SK-N-SH (cell line): ENCODE results near the gene ARHGAP26. TPM values are rescaled to one million over a fixed set of nuclear protein-coding genes. Genes with fewer than 3 reads are reported as not detected.

Experiments used
- CTCF ChIA-PET: fragments of 300-600, 350-600 bp; formaldehyde crosslinking; extraction: SDS; loops from one replicate; lab custom pipeline; 2021; lab: Yijun Ruan, JAX
- POLR2A ChIA-PET: fragments of 350-600 bp; sonication (Branson Sonifier 250); formaldehyde crosslinking; extraction: SDS; loops from one replicate; lab custom pipeline; 2020; ENCODE audit warnings: antibody characterized with exemption, inconsistent platforms; lab: Yijun Ruan, JAX
- DNase-seq: peaks from one replicate; pipeline ENCODE4 v3.0.0; 2012
- H2AFZ ChIP-seq: fragments of 200-600 bp; sonication (generic); 2 replicates; pipeline ENCODE4 v1.8.1; 2016; ENCODE audit warnings: antibody characterized with exemption, mild to moderate bottlenecking, low read depth
- H3F3A ChIP-seq: fragments of 200-600 bp; sonication (generic); replicated peaks from 2 replicates; pipeline ENCODE3; 2016; ENCODE audit warnings: antibody characterized with exemption, mild to moderate bottlenecking; ENCODE audit not compliant: insufficient read depth
- H3K27ac ChIP-seq, 2 experiments: fragments of 200-500 bp in 1 of 2; fragments of 200-600 bp in 1 of 2; sonication (Bioruptor generic) in 1 of 2; sonication (generic), shearing (Covaris generic) in 1 of 2; 2 replicates each; pipeline versions ENCODE4 v1.5.1 to v1.6.1; 2014 to 2016; ENCODE audit warnings: low read depth in 2 of 2, inconsistent platforms in 1 of 2, low read length in 1 of 2, mild to moderate bottlenecking in 1 of 2, mixed read lengths in 1 of 2
- H3K27me3 ChIP-seq: fragments of 200-600 bp; sonication (generic), shearing (Covaris generic); 2 replicates; pipeline ENCODE4 v1.6.1; 2016; ENCODE audit warnings: mixed run types; ENCODE audit not compliant: insufficient read depth
- H3K36me3 ChIP-seq, 2 experiments: fragments of 200-500 bp in 1 of 2; fragments of 200-600 bp in 1 of 2; sonication (Bioruptor generic) in 1 of 2; sonication (generic) in 1 of 2; replicated peaks in 1 of 2; 2 replicates each; pipeline versions ENCODE3 to v1.5.1; 2014 to 2016; ENCODE audit warnings: low read length in 1 of 2, mild to moderate bottlenecking in 1 of 2; ENCODE audit not compliant: insufficient read depth in 2 of 2, control insufficient read depth in 1 of 2
- H3K4me1 ChIP-seq, 2 experiments: fragments of 200-500 bp in 1 of 2; fragments of 200-600 bp in 1 of 2; sonication (Bioruptor generic) in 1 of 2; sonication (generic), shearing (Covaris generic) in 1 of 2; 2 replicates each; pipeline versions ENCODE4 v1.5.1 to v1.6.1; 2014 to 2016; ENCODE audit warnings: low read depth in 1 of 2, low read length in 1 of 2, mixed run types in 1 of 2; ENCODE audit not compliant: insufficient read depth in 2 of 2, control insufficient read depth in 1 of 2
- H3K4me2 ChIP-seq: fragments of 200-600 bp; sonication (generic), shearing (Covaris generic); 2 replicates; pipeline ENCODE4 v1.6.1; 2017; ENCODE audit warnings: mixed run types
- H3K4me3 ChIP-seq, 2 experiments: fragments of 200-500 bp in 1 of 2; fragments of 200-600 bp in 1 of 2; sonication (Bioruptor generic) in 1 of 2; sonication (generic), shearing (Covaris generic) in 1 of 2; 2 replicates each; pipeline versions ENCODE4 v1.5.1 to v1.8.1; 2014 to 2016; ENCODE audit warnings: low read depth in 2 of 2, inconsistent platforms in 1 of 2, low read length in 1 of 2, mild to moderate bottlenecking in 1 of 2, mixed read lengths in 1 of 2, moderate library complexity in 1 of 2
- H3K79me2 ChIP-seq: fragments of 200-600 bp; sonication (generic); 2 replicates; pipeline ENCODE4 v1.8.1; 2017; ENCODE audit warnings: mild to moderate bottlenecking; ENCODE audit not compliant: insufficient read depth
- H3K9ac ChIP-seq: fragments of 200-600 bp; sonication (generic); 2 replicates; pipeline ENCODE4 v1.6.1; 2017; ENCODE audit warnings: mixed run types
- H3K9me2 ChIP-seq: fragments of 200-600 bp; sonication (generic); 2 replicates; pipeline ENCODE4 v1.6.1; 2017; ENCODE audit warnings: mixed run types
- H3K9me3 ChIP-seq: fragments of 200-600 bp; sonication (generic); 2 replicates; pipeline ENCODE4 v1.6.1; 2017; ENCODE audit warnings: mixed run types, mild to moderate bottlenecking, moderate library complexity
- H4K20me1 ChIP-seq: fragments of 200-600 bp; sonication (generic); 2 replicates; pipeline ENCODE4 v1.6.1; 2017; ENCODE audit warnings: mild to moderate bottlenecking, mixed run types; ENCODE audit not compliant: insufficient read depth
- EP300 ChIP-seq, 2 experiments: IDR thresholded peaks; 2 replicates each; pipeline versions ENCODE4 v1.4.0 to v1.6.1; 2012; ENCODE audit warnings: borderline replicate concordance in 1 of 2, low read depth in 1 of 2, low read length in 1 of 2
- EZH2phosphoT487 ChIP-seq: fragments of 200-600 bp; sonication (generic); IDR thresholded peaks from 2 replicates; pipeline ENCODE4 v1.6.1; 2017; ENCODE audit warnings: low read depth, mixed run types, mild to moderate bottlenecking, antibody characterized with exemption, moderate library complexity, borderline replicate concordance
- FOSL2 ChIP-seq: IDR thresholded peaks from 2 replicates; pipeline ENCODE4 v1.4.0; 2012; ENCODE audit warnings: low read depth, mild to moderate bottlenecking, moderate library complexity, borderline replicate concordance
- FOXJ3 ChIP-seq: sonication (generic); formaldehyde crosslinking; IDR thresholded peaks from 2 replicates; pipeline ENCODE4 v1.5.1; 2020; ENCODE audit warnings: mild to moderate bottlenecking, missing genetic modification reagents
- GABPA ChIP-seq: IDR thresholded peaks from 2 replicates; pipeline ENCODE4 v1.4.0; 2012; ENCODE audit warnings: low read depth, mild to moderate bottlenecking
- JUND ChIP-seq: IDR thresholded peaks from 2 replicates; pipeline ENCODE4 v1.4.0; 2012
- MXI1 ChIP-seq: IDR thresholded peaks from 2 replicates; pipeline ENCODE4 v1.6.1; 2012; ENCODE audit warnings: mild to moderate bottlenecking, low read depth, low read length, improper control_type of control experiment
- NFIC ChIP-seq: IDR thresholded peaks from 2 replicates; pipeline ENCODE4 v1.4.0; 2012; ENCODE audit warnings: borderline replicate concordance
- POLR2AphosphoS5 ChIP-seq: IDR thresholded peaks from 2 replicates; pipeline ENCODE4 v1.6.1; 2012; ENCODE audit warnings: low read depth, low read length
- RAD21 ChIP-seq: IDR thresholded peaks from 2 replicates; pipeline ENCODE4 v1.6.1; 2012; ENCODE audit warnings: mild to moderate bottlenecking, low read length
- RFX5 ChIP-seq: IDR thresholded peaks from 2 replicates; pipeline ENCODE4 v1.6.1; 2012; ENCODE audit warnings: mild to moderate bottlenecking, improper control_type of control experiment, low read length
- TAF1 ChIP-seq: IDR thresholded peaks from 2 replicates; pipeline ENCODE4 v1.6.1; 2012; ENCODE audit warnings: low read depth, mild to moderate bottlenecking, low read length, moderate library complexity, borderline replicate concordance
- TCF12 ChIP-seq: IDR thresholded peaks from 2 replicates; pipeline ENCODE4 v1.4.0; 2012
- TEAD4 ChIP-seq: IDR thresholded peaks from 2 replicates; pipeline ENCODE4 v1.4.0; 2012; ENCODE audit warnings: mild to moderate bottlenecking, borderline replicate concordance; ENCODE audit not compliant: insufficient read depth
- YY1 ChIP-seq: IDR thresholded peaks from 2 replicates; pipeline ENCODE4 v1.4.0; 2012; ENCODE audit warnings: low read depth, mild to moderate bottlenecking
- WGBS: methylation state at CpG from one replicate; pipeline ENCODE4 v1.1.6; 2017; ENCODE audit warnings: low lambda C conversion rate; 5-methylcytosine and 5-hydroxymethylcytosine counted together
- polyA plus RNA-seq, 3 experiments: library from polyadenylated mRNA; depleted of rRNA; stranded (reverse); fragments of >200 nt; gene quantifications; 2 replicates each; pipeline ENCODE4 v1.2.3, GENCODE V29; 2012
- TF ChIP-seq, protein P1 (sequence below): fragments of 150-350 bp; IDR thresholded peaks from 2 replicates; pipeline ENCODE4 v1.6.1; 2017; ENCODE audit warnings: antibody characterized with exemption, low read length, low read depth, borderline replicate concordance
- TF ChIP-seq, protein P2 (sequence below): IDR thresholded peaks from 2 replicates; pipeline ENCODE4 v1.6.1; 2012; ENCODE audit warnings: mild to moderate bottlenecking, low read depth, low read length, moderate library complexity
- TF ChIP-seq, protein P3 (sequence below): IDR thresholded peaks from 2 replicates; pipeline ENCODE4 v1.4.0; 2012; ENCODE audit warnings: low read depth, borderline replicate concordance
- TF ChIP-seq, protein P4 (sequence below): fragments of 200-600 bp; sonication (generic); IDR thresholded peaks from 2 replicates; pipeline ENCODE4 v1.6.1; 2017; ENCODE audit warnings: antibody characterized with exemption, mild to moderate bottlenecking, moderate library complexity
- TF ChIP-seq, protein P5 (sequence below): fragments of 150-350 bp; IDR thresholded peaks from 2 replicates; pipeline ENCODE4 v1.6.1; 2016; ENCODE audit warnings: mild to moderate bottlenecking, low read depth, low read length

ARHGAP26 gene
- polyA plus RNA-seq, 1 of the 3 experiments (the other 2 are of a cell fraction): 6.1 TPM

DNA sequence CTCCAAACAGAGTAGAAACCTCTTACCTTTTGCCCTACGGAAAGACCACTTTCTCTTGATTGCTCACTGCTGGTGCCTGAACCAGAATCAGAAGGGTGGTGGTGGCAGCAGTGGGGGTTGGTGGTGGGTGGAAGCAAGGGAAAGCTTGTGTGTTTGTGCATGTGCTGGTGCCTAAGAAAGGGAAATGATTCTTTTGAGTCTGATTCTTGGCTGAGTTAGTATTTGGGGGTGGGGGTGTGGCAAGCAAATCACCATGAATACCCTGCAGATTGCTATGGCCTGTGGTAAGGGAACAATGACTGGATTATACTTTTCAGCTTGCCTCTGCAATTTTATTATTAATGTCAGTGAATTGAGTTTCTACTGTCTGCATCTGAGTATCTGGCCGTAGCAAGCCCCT is 106.6 kb downstream of the ARHGAP26 start:
- DNase-seq: no peak
- H3K4me3 ChIP-seq: no peak overlapping the region
- no peak overlapping the region for H3K4me2 ChIP-seq
- H3K9ac ChIP-seq: no peak overlapping the region
- TF ChIP-seq RAD21 (no peak), RFX5 (no peak), EP300 (IDR thresholded peaks at IDR 0.05; ENCODE audit: borderline replicate concordance in 1 of 2, low read depth in 1 of 2, low read length in 1 of 2) (no peak), FOSL2 (no peak), POLR2AphosphoS5 (no peak), TCF12 (no peak), YY1 (no peak), FOXJ3 (CRISPR knock-in tag) (no peak), TEAD4 (no peak), NFIC (no peak), MXI1 (no peak), GABPA (no peak), EZH2phosphoT487 (no peak), JUND (no peak), TAF1 (no peak)
- TF ChIP-seq, protein P1, sequence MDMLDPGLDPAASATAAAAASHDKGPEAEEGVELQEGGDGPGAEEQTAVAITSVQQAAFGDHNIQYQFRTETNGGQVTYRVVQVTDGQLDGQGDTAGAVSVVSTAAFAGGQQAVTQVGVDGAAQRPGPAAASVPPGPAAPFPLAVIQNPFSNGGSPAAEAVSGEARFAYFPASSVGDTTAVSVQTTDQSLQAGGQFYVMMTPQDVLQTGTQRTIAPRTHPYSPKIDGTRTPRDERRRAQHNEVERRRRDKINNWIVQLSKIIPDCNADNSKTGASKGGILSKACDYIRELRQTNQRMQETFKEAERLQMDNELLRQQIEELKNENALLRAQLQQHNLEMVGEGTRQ: no peak
- TF ChIP-seq, protein P2, sequence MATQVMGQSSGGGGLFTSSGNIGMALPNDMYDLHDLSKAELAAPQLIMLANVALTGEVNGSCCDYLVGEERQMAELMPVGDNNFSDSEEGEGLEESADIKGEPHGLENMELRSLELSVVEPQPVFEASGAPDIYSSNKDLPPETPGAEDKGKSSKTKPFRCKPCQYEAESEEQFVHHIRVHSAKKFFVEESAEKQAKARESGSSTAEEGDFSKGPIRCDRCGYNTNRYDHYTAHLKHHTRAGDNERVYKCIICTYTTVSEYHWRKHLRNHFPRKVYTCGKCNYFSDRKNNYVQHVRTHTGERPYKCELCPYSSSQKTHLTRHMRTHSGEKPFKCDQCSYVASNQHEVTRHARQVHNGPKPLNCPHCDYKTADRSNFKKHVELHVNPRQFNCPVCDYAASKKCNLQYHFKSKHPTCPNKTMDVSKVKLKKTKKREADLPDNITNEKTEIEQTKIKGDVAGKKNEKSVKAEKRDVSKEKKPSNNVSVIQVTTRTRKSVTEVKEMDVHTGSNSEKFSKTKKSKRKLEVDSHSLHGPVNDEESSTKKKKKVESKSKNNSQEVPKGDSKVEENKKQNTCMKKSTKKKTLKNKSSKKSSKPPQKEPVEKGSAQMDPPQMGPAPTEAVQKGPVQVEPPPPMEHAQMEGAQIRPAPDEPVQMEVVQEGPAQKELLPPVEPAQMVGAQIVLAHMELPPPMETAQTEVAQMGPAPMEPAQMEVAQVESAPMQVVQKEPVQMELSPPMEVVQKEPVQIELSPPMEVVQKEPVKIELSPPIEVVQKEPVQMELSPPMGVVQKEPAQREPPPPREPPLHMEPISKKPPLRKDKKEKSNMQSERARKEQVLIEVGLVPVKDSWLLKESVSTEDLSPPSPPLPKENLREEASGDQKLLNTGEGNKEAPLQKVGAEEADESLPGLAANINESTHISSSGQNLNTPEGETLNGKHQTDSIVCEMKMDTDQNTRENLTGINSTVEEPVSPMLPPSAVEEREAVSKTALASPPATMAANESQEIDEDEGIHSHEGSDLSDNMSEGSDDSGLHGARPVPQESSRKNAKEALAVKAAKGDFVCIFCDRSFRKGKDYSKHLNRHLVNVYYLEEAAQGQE: no peak
- TF ChIP-seq, protein P3, sequence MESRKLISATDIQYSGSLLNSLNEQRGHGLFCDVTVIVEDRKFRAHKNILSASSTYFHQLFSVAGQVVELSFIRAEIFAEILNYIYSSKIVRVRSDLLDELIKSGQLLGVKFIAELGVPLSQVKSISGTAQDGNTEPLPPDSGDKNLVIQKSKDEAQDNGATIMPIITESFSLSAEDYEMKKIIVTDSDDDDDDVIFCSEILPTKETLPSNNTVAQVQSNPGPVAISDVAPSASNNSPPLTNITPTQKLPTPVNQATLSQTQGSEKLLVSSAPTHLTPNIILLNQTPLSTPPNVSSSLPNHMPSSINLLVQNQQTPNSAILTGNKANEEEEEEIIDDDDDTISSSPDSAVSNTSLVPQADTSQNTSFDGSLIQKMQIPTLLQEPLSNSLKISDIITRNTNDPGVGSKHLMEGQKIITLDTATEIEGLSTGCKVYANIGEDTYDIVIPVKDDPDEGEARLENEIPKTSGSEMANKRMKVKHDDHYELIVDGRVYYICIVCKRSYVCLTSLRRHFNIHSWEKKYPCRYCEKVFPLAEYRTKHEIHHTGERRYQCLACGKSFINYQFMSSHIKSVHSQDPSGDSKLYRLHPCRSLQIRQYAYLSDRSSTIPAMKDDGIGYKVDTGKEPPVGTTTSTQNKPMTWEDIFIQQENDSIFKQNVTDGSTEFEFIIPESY: no peak
- TF ChIP-seq, protein P4, sequence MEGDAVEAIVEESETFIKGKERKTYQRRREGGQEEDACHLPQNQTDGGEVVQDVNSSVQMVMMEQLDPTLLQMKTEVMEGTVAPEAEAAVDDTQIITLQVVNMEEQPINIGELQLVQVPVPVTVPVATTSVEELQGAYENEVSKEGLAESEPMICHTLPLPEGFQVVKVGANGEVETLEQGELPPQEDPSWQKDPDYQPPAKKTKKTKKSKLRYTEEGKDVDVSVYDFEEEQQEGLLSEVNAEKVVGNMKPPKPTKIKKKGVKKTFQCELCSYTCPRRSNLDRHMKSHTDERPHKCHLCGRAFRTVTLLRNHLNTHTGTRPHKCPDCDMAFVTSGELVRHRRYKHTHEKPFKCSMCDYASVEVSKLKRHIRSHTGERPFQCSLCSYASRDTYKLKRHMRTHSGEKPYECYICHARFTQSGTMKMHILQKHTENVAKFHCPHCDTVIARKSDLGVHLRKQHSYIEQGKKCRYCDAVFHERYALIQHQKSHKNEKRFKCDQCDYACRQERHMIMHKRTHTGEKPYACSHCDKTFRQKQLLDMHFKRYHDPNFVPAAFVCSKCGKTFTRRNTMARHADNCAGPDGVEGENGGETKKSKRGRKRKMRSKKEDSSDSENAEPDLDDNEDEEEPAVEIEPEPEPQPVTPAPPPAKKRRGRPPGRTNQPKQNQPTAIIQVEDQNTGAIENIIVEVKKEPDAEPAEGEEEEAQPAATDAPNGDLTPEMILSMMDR: no peak
- TF ChIP-seq, protein P5, sequence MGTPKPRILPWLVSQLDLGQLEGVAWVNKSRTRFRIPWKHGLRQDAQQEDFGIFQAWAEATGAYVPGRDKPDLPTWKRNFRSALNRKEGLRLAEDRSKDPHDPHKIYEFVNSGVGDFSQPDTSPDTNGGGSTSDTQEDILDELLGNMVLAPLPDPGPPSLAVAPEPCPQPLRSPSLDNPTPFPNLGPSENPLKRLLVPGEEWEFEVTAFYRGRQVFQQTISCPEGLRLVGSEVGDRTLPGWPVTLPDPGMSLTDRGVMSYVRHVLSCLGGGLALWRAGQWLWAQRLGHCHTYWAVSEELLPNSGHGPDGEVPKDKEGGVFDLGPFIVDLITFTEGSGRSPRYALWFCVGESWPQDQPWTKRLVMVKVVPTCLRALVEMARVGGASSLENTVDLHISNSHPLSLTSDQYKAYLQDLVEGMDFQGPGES: no peak
- H3K36me3 ChIP-seq: peaks cover 0 to 17% of the 10 kb centered on the region in 2 experiments
- no peak overlapping the region for H2AFZ ChIP-seq
- no peaks in the 10 kb centered on the region for H3K79me2 ChIP-seq
- H3K27me3 ChIP-seq: no peaks in the 10 kb centered on the region
- H3K27ac ChIP-seq: no peak overlapping the region
- no peaks in the 10 kb centered on the region for H3K9me3 ChIP-seq
- POLR2A ChIA-PET: no interaction called here
- H3K4me1 ChIP-seq: peaks cover 34 to 50% of the 10 kb centered on the region in 2 experiments
- H3K9me2 ChIP-seq: no peaks in the 10 kb centered on the region
- H4K20me1 ChIP-seq: no peaks in the 10 kb centered on the region
- WGBS: 87% methylated on average over 2 of the region's 2 CpGs
- peaks cover 7% of the 10 kb centered on the region for H3F3A ChIP-seq
- CTCF ChIA-PET: interaction anchor here (0.7 to 27.9 kb wide), 5 partner anchors 10 to 158 kb away, joined by 3 to 1285 read pairs (median 104); no protein-coding TSS in a partner anchor
